ENCODE results near the gene GABRG3.

The GABRG3 gene

DNA sequence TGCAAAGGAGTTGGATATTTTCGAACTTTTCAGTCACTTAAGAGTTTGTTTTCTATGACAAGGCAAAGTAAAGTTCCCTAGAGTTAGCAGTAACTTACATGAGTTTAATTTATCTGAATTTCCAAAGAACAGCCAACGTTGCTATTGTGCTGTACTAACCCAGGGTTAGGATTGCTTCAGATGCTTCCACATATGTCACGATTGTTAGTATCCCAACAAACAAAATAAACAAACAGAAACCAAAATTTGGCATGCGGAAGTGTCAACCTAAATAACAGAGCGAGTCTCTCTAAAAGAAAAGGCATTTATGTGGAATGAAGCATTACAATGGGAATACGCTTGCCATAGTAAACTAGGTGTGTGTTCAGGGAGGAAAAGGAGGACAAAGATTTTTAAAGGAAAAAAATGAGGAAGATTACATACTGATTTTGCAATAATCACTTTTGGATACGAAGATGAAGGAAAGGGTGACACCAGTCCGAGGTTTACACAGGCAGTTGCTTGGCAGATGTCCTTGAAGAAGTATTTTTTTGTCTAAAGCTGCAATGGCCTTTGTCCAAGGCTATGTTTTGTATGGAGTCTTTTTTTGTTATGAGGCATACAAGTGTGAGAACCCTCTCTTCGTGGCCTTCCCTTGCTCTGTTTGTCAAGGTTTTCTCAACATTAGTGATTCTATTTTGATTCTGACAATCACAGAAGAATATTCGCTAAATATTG is 267.9 kb downstream of the GABRG3 start:
- no peak for TF ChIP-seq TAF1 (IDR thresholded peaks at IDR 0.05; ENCODE audit: borderline replicate concordance, insufficient read depth, low read length)
- no peak for TF ChIP-seq POLR2AphosphoS5 (IDR thresholded peaks at IDR 0.05; ENCODE audit: low read depth, low read length)
- no peak for TF ChIP-seq SIN3A (IDR thresholded peaks at IDR 0.05; ENCODE audit: borderline replicate concordance, insufficient read depth, low read length)

DNA sequence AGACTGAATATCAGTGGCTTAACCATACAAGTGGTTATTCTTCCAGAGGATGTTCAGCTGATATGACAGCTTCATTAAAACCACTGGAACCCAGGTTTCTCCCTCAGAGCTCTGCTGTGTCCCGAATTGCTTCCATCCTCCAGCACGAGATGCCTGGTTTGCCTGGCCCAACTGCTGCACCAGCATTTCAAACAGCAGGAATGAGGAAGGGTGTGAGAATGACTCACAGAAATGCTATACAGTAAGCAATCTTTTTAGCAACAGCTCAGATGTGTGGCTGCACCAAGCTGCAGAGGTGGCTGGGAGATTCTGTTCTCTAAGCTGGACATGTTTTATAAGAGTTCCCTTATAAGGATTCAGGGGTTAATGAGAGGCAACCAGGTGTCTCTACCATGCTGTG is 271.0 kb downstream of the GABRG3 start:
- TF ChIP-seq TAF1 (IDR thresholded peaks at IDR 0.05; ENCODE audit: borderline replicate concordance, insufficient read depth, low read length) = no peak
- TF ChIP-seq, protein P1, sequence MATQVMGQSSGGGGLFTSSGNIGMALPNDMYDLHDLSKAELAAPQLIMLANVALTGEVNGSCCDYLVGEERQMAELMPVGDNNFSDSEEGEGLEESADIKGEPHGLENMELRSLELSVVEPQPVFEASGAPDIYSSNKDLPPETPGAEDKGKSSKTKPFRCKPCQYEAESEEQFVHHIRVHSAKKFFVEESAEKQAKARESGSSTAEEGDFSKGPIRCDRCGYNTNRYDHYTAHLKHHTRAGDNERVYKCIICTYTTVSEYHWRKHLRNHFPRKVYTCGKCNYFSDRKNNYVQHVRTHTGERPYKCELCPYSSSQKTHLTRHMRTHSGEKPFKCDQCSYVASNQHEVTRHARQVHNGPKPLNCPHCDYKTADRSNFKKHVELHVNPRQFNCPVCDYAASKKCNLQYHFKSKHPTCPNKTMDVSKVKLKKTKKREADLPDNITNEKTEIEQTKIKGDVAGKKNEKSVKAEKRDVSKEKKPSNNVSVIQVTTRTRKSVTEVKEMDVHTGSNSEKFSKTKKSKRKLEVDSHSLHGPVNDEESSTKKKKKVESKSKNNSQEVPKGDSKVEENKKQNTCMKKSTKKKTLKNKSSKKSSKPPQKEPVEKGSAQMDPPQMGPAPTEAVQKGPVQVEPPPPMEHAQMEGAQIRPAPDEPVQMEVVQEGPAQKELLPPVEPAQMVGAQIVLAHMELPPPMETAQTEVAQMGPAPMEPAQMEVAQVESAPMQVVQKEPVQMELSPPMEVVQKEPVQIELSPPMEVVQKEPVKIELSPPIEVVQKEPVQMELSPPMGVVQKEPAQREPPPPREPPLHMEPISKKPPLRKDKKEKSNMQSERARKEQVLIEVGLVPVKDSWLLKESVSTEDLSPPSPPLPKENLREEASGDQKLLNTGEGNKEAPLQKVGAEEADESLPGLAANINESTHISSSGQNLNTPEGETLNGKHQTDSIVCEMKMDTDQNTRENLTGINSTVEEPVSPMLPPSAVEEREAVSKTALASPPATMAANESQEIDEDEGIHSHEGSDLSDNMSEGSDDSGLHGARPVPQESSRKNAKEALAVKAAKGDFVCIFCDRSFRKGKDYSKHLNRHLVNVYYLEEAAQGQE (IDR thresholded peaks at IDR 0.05; ENCODE audit: insufficient read depth in 1 of 2, low read depth in 2 of 2, low read length in 2 of 2) = no peak
- TF ChIP-seq FOXP2 (optimal IDR thresholded peaks at IDR 0.05; ENCODE audit: borderline replicate concordance, extremely low read depth, extremely low read length, insufficient read depth) = no peak
- no peak for TF ChIP-seq SIN3A (IDR thresholded peaks at IDR 0.05; ENCODE audit: borderline replicate concordance, insufficient read depth, low read length)
- no peak for TF ChIP-seq POLR2AphosphoS5 (IDR thresholded peaks at IDR 0.05; ENCODE audit: low read depth, low read length)

DNA sequence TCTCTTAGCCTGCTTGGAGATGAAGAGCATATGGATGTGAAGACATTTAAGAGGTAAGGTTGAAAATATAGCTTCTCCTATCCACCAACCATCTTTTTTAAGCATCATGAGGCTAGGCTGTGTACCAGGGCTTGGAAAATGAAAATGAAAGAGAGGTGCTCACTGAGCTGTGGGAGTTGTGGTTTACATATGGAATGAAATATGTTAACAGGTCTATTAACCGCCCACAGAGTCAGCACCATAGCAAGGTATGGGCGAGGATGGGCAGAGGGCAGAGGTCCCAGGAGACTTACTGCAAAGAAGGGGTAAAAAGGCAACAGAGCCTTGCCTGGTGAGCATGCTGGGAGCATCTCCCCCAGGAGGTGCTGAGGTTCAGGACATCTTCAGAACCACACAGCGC is 273.1 kb downstream of the GABRG3 start:
- TF ChIP-seq FOXP2 (optimal IDR thresholded peaks at IDR 0.05; ENCODE audit: borderline replicate concordance, extremely low read depth, extremely low read length, insufficient read depth) = no peak
- no peak for TF ChIP-seq TAF1 (IDR thresholded peaks at IDR 0.05; ENCODE audit: borderline replicate concordance, insufficient read depth, low read length)
- TF ChIP-seq, protein P1 (IDR thresholded peaks at IDR 0.05; ENCODE audit: insufficient read depth in 1 of 2, low read depth in 2 of 2, low read length in 2 of 2) = no peak
- TF ChIP-seq POLR2AphosphoS5 (IDR thresholded peaks at IDR 0.05; ENCODE audit: low read depth, low read length) = no peak
- no peak for TF ChIP-seq SIN3A (IDR thresholded peaks at IDR 0.05; ENCODE audit: borderline replicate concordance, insufficient read depth, low read length)

DNA sequence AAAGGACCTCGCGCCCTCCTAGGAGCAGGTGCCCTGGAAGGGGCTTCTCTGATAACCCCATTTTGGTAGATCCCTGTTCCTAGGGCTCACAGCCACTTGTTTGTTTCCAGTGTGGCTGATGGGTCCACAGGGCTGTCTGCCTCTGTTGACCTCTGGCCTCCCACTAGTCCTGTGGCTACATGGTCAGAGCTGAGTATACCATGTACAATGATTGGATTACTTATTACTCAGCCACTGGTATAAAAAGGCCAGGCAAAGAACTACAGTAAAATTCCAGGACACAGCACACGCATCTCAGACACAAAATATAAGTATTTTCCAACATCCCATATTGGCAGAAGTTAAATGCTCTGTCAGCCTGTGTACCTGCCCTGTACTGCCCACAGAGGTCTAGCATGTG is 277.3 kb downstream of the GABRG3 start:
- TF ChIP-seq POLR2AphosphoS5 (IDR thresholded peaks at IDR 0.05; ENCODE audit: low read depth, low read length) (no peak), TAF1 (IDR thresholded peaks at IDR 0.05; ENCODE audit: borderline replicate concordance, insufficient read depth, low read length) (no peak), FOXP2 (optimal IDR thresholded peaks at IDR 0.05; ENCODE audit: borderline replicate concordance, extremely low read depth, extremely low read length, insufficient read depth) (no peak)
- TF ChIP-seq, protein P1 (IDR thresholded peaks at IDR 0.05; ENCODE audit: insufficient read depth in 1 of 2, low read depth in 2 of 2, low read length in 2 of 2) = no peak

DNA sequence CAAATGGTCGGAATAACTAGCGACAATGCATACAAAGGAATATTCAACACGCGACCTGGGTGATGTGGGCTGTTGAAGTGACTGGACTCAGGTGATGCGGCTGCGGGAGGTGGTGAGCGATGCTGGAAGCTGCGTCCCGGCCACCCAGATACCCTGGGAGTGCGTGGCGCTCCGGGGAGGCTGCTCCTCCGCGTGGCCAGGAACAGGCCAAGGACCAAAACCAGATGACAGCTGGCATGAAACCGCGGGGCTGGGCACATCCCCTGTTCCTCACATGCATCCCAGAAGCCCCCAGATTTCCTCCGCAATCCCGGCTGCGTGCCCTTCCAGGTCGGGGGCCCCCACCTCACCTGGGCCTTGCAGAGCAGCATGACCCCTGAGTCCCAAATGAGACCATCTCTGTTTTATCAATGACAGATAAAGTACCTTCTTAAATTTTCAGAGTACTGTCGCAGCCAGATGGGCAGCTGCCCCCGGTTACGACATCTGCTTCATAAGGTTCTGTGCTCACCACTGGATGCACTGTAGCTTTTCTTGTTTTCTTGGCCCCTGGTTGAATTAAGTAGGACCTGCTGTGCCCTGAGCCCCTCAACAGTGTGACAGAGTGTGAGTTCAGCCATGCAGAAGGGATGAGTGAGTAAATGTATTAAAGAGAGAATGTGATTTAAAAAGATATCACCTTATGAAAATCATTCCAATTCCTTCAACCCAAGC is 278.2 kb downstream of the GABRG3 start:
- TF ChIP-seq TAF1 (IDR thresholded peaks at IDR 0.05; ENCODE audit: borderline replicate concordance, insufficient read depth, low read length) = no peak
- no peak for TF ChIP-seq POLR2AphosphoS5 (IDR thresholded peaks at IDR 0.05; ENCODE audit: low read depth, low read length)
- TF ChIP-seq, protein P1 (IDR thresholded peaks at IDR 0.05; ENCODE audit: insufficient read depth in 1 of 2, low read depth in 2 of 2, low read length in 2 of 2) = no peak
- TF ChIP-seq SIN3A (IDR thresholded peaks at IDR 0.05; ENCODE audit: borderline replicate concordance, insufficient read depth, low read length) = no peak
- TF ChIP-seq FOXP2 (optimal IDR thresholded peaks at IDR 0.05; ENCODE audit: borderline replicate concordance, extremely low read depth, extremely low read length, insufficient read depth) = no peak

Measured in PFSK-1 (cell line).